DND-41 (cell line): Measurements from ENCODE around the gene RNASEH2A.

Experiments used
- ATAC-seq: fragments of 200-7000 bp; cut with Tn5 transposase; 3 replicates; pipeline ENCODE4 v1.9.1; 2021; ENCODE audit warnings: low read depth; ENCODE audit not compliant: insufficient read depth
- DNase-seq: peaks from one replicate; pipeline ENCODE4 v3.0.0-alpha.2; 2020
- H2AFZ ChIP-seq: 2 replicates; pipeline ENCODE4 v1.6.0; 2012; ENCODE audit warnings: low read depth, low read length
- H3K27ac ChIP-seq: 2 replicates; pipeline ENCODE4 v1.5.1; 2012; ENCODE audit warnings: low read length, inconsistent platforms
- H3K27me3 ChIP-seq: fragments of 200-600 bp; sonication (generic); 2 replicates; pipeline ENCODE4 v1.6.0; 2012; ENCODE audit warnings: low read length, mild to moderate bottlenecking, inconsistent platforms; ENCODE audit not compliant: insufficient read depth, poor library complexity
- H3K36me3 ChIP-seq: 2 replicates; pipeline ENCODE4 v1.5.1; 2012; ENCODE audit warnings: low read length, inconsistent platforms; ENCODE audit not compliant: insufficient read depth
- H3K4me1 ChIP-seq: 2 replicates; pipeline ENCODE4 v1.5.1; 2012; ENCODE audit warnings: mild to moderate bottlenecking, low read length; ENCODE audit not compliant: insufficient read depth
- H3K4me2 ChIP-seq: 2 replicates; pipeline ENCODE4 v1.6.0; 2012; ENCODE audit warnings: mild to moderate bottlenecking, moderate library complexity, low read length, inconsistent platforms; ENCODE audit not compliant: insufficient read depth
- H3K4me3 ChIP-seq, 2 experiments: fragments of 200-600 bp in 1 of 2; shearing (Covaris generic) in 1 of 2; 2 replicates each; pipeline ENCODE4 v1.5.1; 2012 to 2016; ENCODE audit warnings: inconsistent platforms in 2 of 2, low read length in 2 of 2, mild to moderate bottlenecking in 2 of 2, low read depth in 1 of 2, moderate library complexity in 1 of 2
- H3K79me2 ChIP-seq: 2 replicates; pipeline ENCODE4 v1.6.0; 2012; ENCODE audit warnings: low read length, inconsistent platforms; ENCODE audit not compliant: insufficient read depth
- H3K9ac ChIP-seq: 2 replicates; pipeline ENCODE4 v1.6.0; 2012; ENCODE audit warnings: low read depth, mild to moderate bottlenecking, inconsistent platforms, low read length, moderate library complexity
- H3K9me3 ChIP-seq: 2 replicates; pipeline ENCODE4 v1.5.1; 2012; ENCODE audit warnings: low read length, moderate library complexity, mild to moderate bottlenecking, inconsistent platforms; ENCODE audit not compliant: insufficient read depth, severe bottlenecking
- H4K20me1 ChIP-seq: 2 replicates; pipeline ENCODE4 v1.6.0; 2012; ENCODE audit warnings: low read length; ENCODE audit not compliant: insufficient read depth
- CTCF ChIP-seq: IDR thresholded peaks from 2 replicates; pipeline ENCODE4 v1.5.1; 2012; ENCODE audit warnings: borderline replicate concordance, low read length, moderate library complexity, mild to moderate bottlenecking; ENCODE audit not compliant: poor library complexity, severe bottlenecking; ENCODE audit errors: extremely low read depth
- EZH2 ChIP-seq: IDR thresholded peaks from 3 replicates; pipeline ENCODE4 v1.6.1; 2012; ENCODE audit warnings: borderline replicate concordance, low read depth, mild to moderate bottlenecking, moderate library complexity, low read length, inconsistent platforms; ENCODE audit not compliant: severe bottlenecking

The RNASEH2A gene

GRCh38 chr19:12838182-12838885 lies 31.9 kb downstream of the RNASEH2A start, which contains the start of gene MAST1:
Gene MAST1, plus strand, starts transcription at chr19:12838515. Its CDS starts 58 bp downstream, at chr19:12838573.
- H4K20me1 ChIP-seq: peaks cover 27% of the 10 kb centered on the region; the same call in 1 of the 2 replicates
- no peaks in the 10 kb centered on the region for H3K27me3 ChIP-seq
- peak; percentile 75 for DNase-seq
- peaks cover 36% of the 10 kb centered on the region for H3K79me2 ChIP-seq
- peak within 1 kb of the TSS; percentile 77 for H3K9ac ChIP-seq
- TF ChIP-seq CTCF: peak; percentile 73
- TF ChIP-seq EZH2: no peak
- peaks cover 6% of the 10 kb centered on the region; the same call in 1 of the 2 replicates for H3K36me3 ChIP-seq
- peak within 1 kb of the TSS; percentile 67 for H3K27ac ChIP-seq
- H3K9me3 ChIP-seq: no peaks in the 10 kb centered on the region
- H3K4me3 ChIP-seq: peak within 1 kb of the TSS; percentile 46 to 66; a peak in 3 of 4 replicates
- peak; percentile 85 for ATAC-seq
- H2AFZ ChIP-seq: peak within 1 kb of the TSS; percentile 87
- H3K4me1 ChIP-seq: peaks cover 47% of the 10 kb centered on the region
- peak within 1 kb of the TSS; percentile 93 for H3K4me2 ChIP-seq

- Histone ChIP-seq H3K27ac (peak overlapping the region; percentile 61; the same call in 1 of the 2 replicates), H3K4me1 (peaks cover 42% of the 10 kb centered on the region), H3K9ac (peak overlapping the region; percentile 77), H3K27me3 (no peaks in the 10 kb centered on the region), H4K20me1 (peaks cover 30% of the 10 kb centered on the region; the same call in 1 of the 2 replicates), H3K79me2 (peaks cover 36% of the 10 kb centered on the region), H3K36me3 (peaks cover 9% of the 10 kb centered on the region; the same call in 1 of the 2 replicates), H3K4me2 (peak overlapping the region; percentile 93), H3K4me3 (peak overlapping the region; percentile 46 to 66; a peak in 3 of 4 replicates), H2AFZ (peak overlapping the region; percentile 87), H3K9me3 (no peaks in the 10 kb centered on the region)
- TF ChIP-seq CTCF (no peak), EZH2 (no peak)
- peak; percentile 52 for ATAC-seq
- peak; percentile 38 for DNase-seq
These were observed 32.7 kb downstream of the RNASEH2A start for GRCh38 chr19:12838886-12839756.

- H2AFZ ChIP-seq: no peak overlapping the region
- peak overlapping the region; percentile 41; the same call in 1 of the 2 replicates for H3K4me2 ChIP-seq
- peaks cover 33% of the 10 kb centered on the region for H3K4me1 ChIP-seq
- DNase-seq (peak; percentile 44), ATAC-seq (no peak)
- H3K4me3 ChIP-seq: no peak overlapping the region
- peaks cover 9% of the 10 kb centered on the region; the same call in 1 of the 2 replicates for H3K36me3 ChIP-seq
- H3K27me3 ChIP-seq: no peaks in the 10 kb centered on the region
- TF ChIP-seq EZH2: no peak
- H4K20me1 ChIP-seq: peaks cover 30% of the 10 kb centered on the region; the same call in 1 of the 2 replicates
- no peak overlapping the region for H3K27ac ChIP-seq
- peaks cover 39% of the 10 kb centered on the region for H3K79me2 ChIP-seq
- no peak overlapping the region for H3K9ac ChIP-seq
- H3K9me3 ChIP-seq: no peaks in the 10 kb centered on the region
These were observed 34.0 kb downstream of the RNASEH2A start for GRCh38 chr19:12840091-12841079.
